ENCODE results near the gene TNIP1. TPM values are rescaled to one million over a fixed set of nuclear protein-coding genes. Genes with fewer than 3 reads are reported as not detected.

Gene TNIP1
- polyA plus RNA-seq, 1 of the 3 experiments (the other 2 are of a cell fraction): 46.2 TPM

GRCh38 chr5:151064916-151065499, 15.8 kb downstream of the TNIP1 start:
- H3K79me2 ChIP-seq (ENCODE audit: insufficient read depth): peaks cover 55% of the 10 kb centered on the region
- no peak overlapping the region for H2AFZ ChIP-seq (ENCODE audit: low read depth)
- H3K9me2 ChIP-seq: no peaks in the 10 kb centered on the region
- no peak for DNase-seq
- H3K9me3 ChIP-seq: no peaks in the 10 kb centered on the region
- H3K4me2 ChIP-seq: no peak overlapping the region
- no peak overlapping the region for H3K27ac ChIP-seq (ENCODE audit: low read depth in 2 of 2, low read length in 1 of 2)
- ChIA-PET POLR2A (interaction anchor here (0.7 kb wide), 1 partner anchor 100 kb away, joined by 3 read pairs; no protein-coding TSS in a partner anchor), CTCF (interaction anchor here (1.0 to 2.5 kb wide), 4 partner anchors 13 to 50 kb away, joined by 3 to 20 read pairs (median 12); no protein-coding TSS in a partner anchor)
- no peak overlapping the region for H3K9ac ChIP-seq
- H4K20me1 ChIP-seq (ENCODE audit: insufficient read depth): peaks cover 11% of the 10 kb centered on the region
- WGBS (ENCODE audit: low lambda C conversion rate): 94% methylated on average over 10 of the region's 12 CpGs
- H3K27me3 ChIP-seq (ENCODE audit: insufficient read depth): no peaks in the 10 kb centered on the region
- H3K4me1 ChIP-seq (ENCODE audit: control insufficient read depth in 1 of 2, insufficient read depth in 2 of 2, low read depth in 1 of 2, low read length in 1 of 2): peaks cover 22 to 30% of the 10 kb centered on the region in 2 experiments; a peak in 3 of 4 replicates
- H3K4me3 ChIP-seq (ENCODE audit: low read depth in 2 of 2, low read length in 1 of 2): no peak overlapping the region
- peaks cover 16% of the 10 kb centered on the region in 2 experiments for H3K36me3 ChIP-seq (replicated peaks in 1 of 2; ENCODE audit: control insufficient read depth in 1 of 2, insufficient read depth in 2 of 2, low read length in 1 of 2)
- TF ChIP-seq, protein P1, sequence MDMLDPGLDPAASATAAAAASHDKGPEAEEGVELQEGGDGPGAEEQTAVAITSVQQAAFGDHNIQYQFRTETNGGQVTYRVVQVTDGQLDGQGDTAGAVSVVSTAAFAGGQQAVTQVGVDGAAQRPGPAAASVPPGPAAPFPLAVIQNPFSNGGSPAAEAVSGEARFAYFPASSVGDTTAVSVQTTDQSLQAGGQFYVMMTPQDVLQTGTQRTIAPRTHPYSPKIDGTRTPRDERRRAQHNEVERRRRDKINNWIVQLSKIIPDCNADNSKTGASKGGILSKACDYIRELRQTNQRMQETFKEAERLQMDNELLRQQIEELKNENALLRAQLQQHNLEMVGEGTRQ (IDR thresholded peaks at IDR 0.05; ENCODE audit: borderline replicate concordance, low read depth, low read length): no peak
- TF ChIP-seq YY1 (IDR thresholded peaks at IDR 0.05; ENCODE audit: low read depth) (no peak), RCOR1 (IDR thresholded peaks at IDR 0.05; ENCODE audit: low read length) (no peak), NRF1 (IDR thresholded peaks at IDR 0.05; ENCODE audit: low read depth, low read length) (no peak), MAX (IDR thresholded peaks at IDR 0.05; ENCODE audit: low read depth) (no peak), PBX3 (IDR thresholded peaks at IDR 0.05) (no peak), POLR2AphosphoS5 (IDR thresholded peaks at IDR 0.05; ENCODE audit: low read depth, low read length) (no peak), RAD21 (IDR thresholded peaks at IDR 0.05; ENCODE audit: low read length) (no peak), FOXM1 (IDR thresholded peaks at IDR 0.05; ENCODE audit: low read depth) (no peak), MEF2A (IDR thresholded peaks at IDR 0.05; ENCODE audit: borderline replicate concordance, low read depth) (no peak), FOSL2 (IDR thresholded peaks at IDR 0.05; ENCODE audit: borderline replicate concordance, low read depth) (no peak), GATA2 (CRISPR knock-in tag; IDR thresholded peaks at IDR 0.05) (no peak), JUND (IDR thresholded peaks at IDR 0.05) (no peak)
- peaks cover 5% of the 10 kb centered on the region for H3F3A ChIP-seq (replicated peaks; ENCODE audit: insufficient read depth)

- peak overlapping the region; percentile 21; the same call in 1 of the 2 replicates for H3K9ac ChIP-seq
- H3K79me2 ChIP-seq (ENCODE audit: insufficient read depth): peaks cover 39% of the 10 kb centered on the region; the same call in 1 of the 2 replicates
- peaks cover 11% of the 10 kb centered on the region for H4K20me1 ChIP-seq (ENCODE audit: insufficient read depth)
- no peak for DNase-seq
- WGBS (ENCODE audit: low lambda C conversion rate): 74% methylated on average over 12 of the region's 17 CpGs
- no peak overlapping the region for H2AFZ ChIP-seq (ENCODE audit: low read depth)
- H3K4me2 ChIP-seq: peak overlapping the region; percentile 56
- peaks cover 10 to 16% of the 10 kb centered on the region in 2 experiments; a peak in 3 of 4 replicates for H3K4me1 ChIP-seq (ENCODE audit: control insufficient read depth in 1 of 2, insufficient read depth in 2 of 2, low read depth in 1 of 2, low read length in 1 of 2)
- H3K27ac ChIP-seq (ENCODE audit: low read depth in 2 of 2, low read length in 1 of 2): peak overlapping the region in 1 of 2 experiments; percentile 71; a peak in 3 of 4 replicates
- CTCF ChIA-PET: interaction anchor here (0.8 to 4.0 kb wide), 6 partner anchors 12 to 62 kb away, joined by 3 to 22 read pairs (median 4); no protein-coding TSS in a partner anchor
- peaks cover 9% of the 10 kb centered on the region for H3F3A ChIP-seq (replicated peaks; ENCODE audit: insufficient read depth)
- no peak overlapping the region for H3K4me3 ChIP-seq (ENCODE audit: low read depth in 2 of 2, low read length in 1 of 2)
- H3K9me3 ChIP-seq: no peaks in the 10 kb centered on the region
- H3K27me3 ChIP-seq (ENCODE audit: insufficient read depth): no peaks in the 10 kb centered on the region
- POLR2A ChIA-PET: interaction anchor here (0.6 kb wide), 1 partner anchor 27 kb away, joined by 3 read pairs; no protein-coding TSS in a partner anchor
- H3K36me3 ChIP-seq (replicated peaks in 1 of 2; ENCODE audit: control insufficient read depth in 1 of 2, insufficient read depth in 2 of 2, low read length in 1 of 2): peaks cover 16 to 22% of the 10 kb centered on the region in 2 experiments
- no peaks in the 10 kb centered on the region for H3K9me2 ChIP-seq
- TF ChIP-seq PBX3 (IDR thresholded peaks at IDR 0.05) (peak; percentile 50; the same call in 1 of the 2 replicates), MXI1 (IDR thresholded peaks at IDR 0.05; ENCODE audit: low read depth, low read length) (no peak), MEF2A (IDR thresholded peaks at IDR 0.05; ENCODE audit: borderline replicate concordance, low read depth) (peak; percentile 98), TEAD4 (IDR thresholded peaks at IDR 0.05; ENCODE audit: borderline replicate concordance, insufficient read depth) (0 out of 2 replicates have a peak, but pooled peaks have one; percentile 26), JUND (IDR thresholded peaks at IDR 0.05) (peak; percentile 75), EP300 (IDR thresholded peaks at IDR 0.05; ENCODE audit: borderline replicate concordance in 1 of 2, low read depth in 1 of 2, low read length in 1 of 2) (peak in 1 of 2 experiments; percentile 39; a peak in 1 of 4 replicates), NFIC (IDR thresholded peaks at IDR 0.05; ENCODE audit: borderline replicate concordance) (peak; percentile 72; the same call in 1 of the 2 replicates), GATA2 (CRISPR knock-in tag; IDR thresholded peaks at IDR 0.05) (no peak), FOSL2 (IDR thresholded peaks at IDR 0.05; ENCODE audit: borderline replicate concordance, low read depth) (peak; percentile 84), RXRA (IDR thresholded peaks at IDR 0.05; ENCODE audit: borderline replicate concordance, low read depth) (peak; percentile 74; the same call in 1 of the 2 replicates), TCF12 (IDR thresholded peaks at IDR 0.05) (peak; percentile 64), CTCF (IDR thresholded peaks at IDR 0.05) (no peak)
Measured at GRCh38 chr5:151063142-151063989, 17.5 kb downstream of the TNIP1 start.

Measured in SK-N-SH (cell line).